Nephron progenitor cell (in vitro differentiated cells): ENCODE measurements around the gene TMEM187.

Experiments
- DNase-seq: peaks from one replicate; pipeline ENCODE4 v3.0.0; 2021
- H3K27ac Mint-ChIP-seq: 2 replicates; pipeline ENCODE4 v1.8.0; 2021; ENCODE audit warnings: mild to moderate bottlenecking, moderate library complexity, mixed read lengths
- H3K27me3 Mint-ChIP-seq: 2 replicates; pipeline ENCODE4 v1.8.0; 2021; ENCODE audit warnings: mild to moderate bottlenecking, low read depth, mixed read lengths; ENCODE audit not compliant: poor library complexity
- H3K36me3 Mint-ChIP-seq: 2 replicates; pipeline ENCODE4 v1.8.0; 2021; ENCODE audit warnings: low read depth, mixed read lengths
- H3K4me1 Mint-ChIP-seq: 2 replicates; pipeline ENCODE4 v1.8.0; 2021; ENCODE audit warnings: mixed read lengths
- H3K4me3 Mint-ChIP-seq: 2 replicates; pipeline ENCODE4 v1.8.0; 2021; ENCODE audit warnings: mild to moderate bottlenecking, moderate library complexity, mixed read lengths
- H3K9me3 Mint-ChIP-seq: 2 replicates; pipeline ENCODE4 v1.8.0; 2021; ENCODE audit warnings: mild to moderate bottlenecking, moderate library complexity, mixed read lengths
- CTCF ChIP-seq: fragments of 200-600 bp; sonication (generic); IDR thresholded peaks from 2 replicates; pipeline ENCODE4 v1.5.0; 2021; ENCODE audit warnings: antibody characterized with exemption

The TMEM187 gene

GRCh38 chrX:153966283-153966688 is 6.3 kb upstream of the TMEM187 start:
- peaks cover 3% of the 10 kb centered on the region for H3K27me3 Mint-ChIP-seq
- peaks cover 43% of the 10 kb centered on the region for H3K4me1 Mint-ChIP-seq
- peak overlapping the region; percentile 32 for H3K4me3 Mint-ChIP-seq
- TF ChIP-seq CTCF, result no peak
- no peak for DNase-seq
- H3K36me3 Mint-ChIP-seq, result peaks cover 21% of the 10 kb centered on the region
- no peaks in the 10 kb centered on the region for H3K9me3 Mint-ChIP-seq
- H3K27ac Mint-ChIP-seq, result peak overlapping the region; percentile 81

GRCh38 chrX:153966841-153967535 is 5.6 kb upstream of the TMEM187 start:
- no peak for DNase-seq
- Mint-ChIP-seq H3K4me3 (peak overlapping the region; percentile 100), H3K27me3 (peaks cover 3% of the 10 kb centered on the region), H3K4me1 (peaks cover 43% of the 10 kb centered on the region), H3K9me3 (no peaks in the 10 kb centered on the region), H3K27ac (peak overlapping the region; percentile 88), H3K36me3 (peaks cover 16% of the 10 kb centered on the region)
- TF ChIP-seq CTCF, result no peak

GRCh38 chrX:153967536-153968224 is 4.9 kb upstream of the TMEM187 start:
- Mint-ChIP-seq H3K4me1 (peaks cover 43% of the 10 kb centered on the region), H3K9me3 (no peaks in the 10 kb centered on the region), H3K27ac (peak overlapping the region; percentile 88), H3K4me3 (peak overlapping the region; percentile 100), H3K27me3 (peaks cover 3% of the 10 kb centered on the region), H3K36me3 (peaks cover 12% of the 10 kb centered on the region)
- no peak for TF ChIP-seq CTCF
- no peak for DNase-seq

- peaks cover 10% of the 10 kb centered on the region for H3K36me3 Mint-ChIP-seq
- no peak for TF ChIP-seq CTCF
- peaks cover 3% of the 10 kb centered on the region for H3K27me3 Mint-ChIP-seq
- no peaks in the 10 kb centered on the region for H3K9me3 Mint-ChIP-seq
- no peak for DNase-seq
- H3K4me3 Mint-ChIP-seq, result peak overlapping the region; percentile 100
- H3K27ac Mint-ChIP-seq, result peak overlapping the region; percentile 88
- H3K4me1 Mint-ChIP-seq, result peaks cover 47% of the 10 kb centered on the region
Measured at GRCh38 chrX:153968255-153968654, 4.3 kb upstream of the TMEM187 start.

- no peaks in the 10 kb centered on the region for H3K9me3 Mint-ChIP-seq
- peaks cover 10% of the 10 kb centered on the region for H3K36me3 Mint-ChIP-seq
- peaks cover 3% of the 10 kb centered on the region for H3K27me3 Mint-ChIP-seq
- no peak for TF ChIP-seq CTCF
- H3K4me3 Mint-ChIP-seq, result peak overlapping the region; percentile 100
- peaks cover 52% of the 10 kb centered on the region for H3K4me1 Mint-ChIP-seq
- H3K27ac Mint-ChIP-seq, result no peak overlapping the region
- peak; percentile 53 for DNase-seq
Measured at GRCh38 chrX:153968754-153969124, 3.8 kb upstream of the TMEM187 start.
